Activated CD4-positive, alpha-beta memory T cell treated with anti-CD3 and anti-CD28 coated beads, Interleukin-2, amount 10 ng/mL, durations not matched to agents 7 days and 5 days (primary cell): Measurements from ENCODE around the gene DAB1. TPM values are rescaled to one million over a fixed set of nuclear protein-coding genes. Genes with fewer than 3 reads are reported as not detected.
"Not testable (repeated sequence)": the region's sequence is repeated elsewhere in the genome, so short reads cannot be mapped to it uniquely, and the experiment has no call there.

ENCODE experiments used
- CTCF ChIA-PET: fragments of 350-600 bp; sonication (Branson Sonifier 250); formaldehyde crosslinking; loops from one replicate; lab custom pipeline; 2021; ENCODE audit warnings: antibody characterized with exemption, inconsistent platforms; lab: Charles Lee
- POLR2A ChIA-PET: fragments of 350-600 bp; sonication (Branson Sonifier 250); formaldehyde crosslinking; loops from one replicate; lab custom pipeline; 2021; ENCODE audit warnings: antibody characterized with exemption; lab: Charles Lee
- DNase-seq: peaks from one replicate; pipeline ENCODE4 v3.0.0-alpha.2; 2020
- H3K27ac Mint-ChIP-seq: one replicate; pipeline ENCODE4 v1.8.0; 2021; ENCODE audit warnings: mild to moderate bottlenecking, mixed read lengths
- H3K27me3 Mint-ChIP-seq: one replicate; pipeline ENCODE4 v1.8.0; 2021; ENCODE audit warnings: mixed read lengths
- H3K36me3 Mint-ChIP-seq: one replicate; pipeline ENCODE4 v1.8.0; 2021; ENCODE audit warnings: low read depth, mixed read lengths
- H3K4me1 Mint-ChIP-seq: one replicate; pipeline ENCODE4 v1.8.0; 2021; ENCODE audit warnings: mixed read lengths
- H3K4me3 Mint-ChIP-seq: one replicate; pipeline ENCODE4 v1.8.0; 2021; ENCODE audit warnings: mild to moderate bottlenecking, mixed read lengths
- H3K9me3 Mint-ChIP-seq: one replicate; pipeline ENCODE4 v1.8.0; 2021; ENCODE audit warnings: mixed read lengths
- total RNA-seq, 2 experiments: library from RNA; stranded (reverse); gene quantifications; one replicate each; pipeline ENCODE4 v1.2.3, GENCODE V29; 2021

Gene DAB1
- total RNA-seq, 2 experiments from 2014 or later: 3.9 to 4.0 TPM

DNA sequence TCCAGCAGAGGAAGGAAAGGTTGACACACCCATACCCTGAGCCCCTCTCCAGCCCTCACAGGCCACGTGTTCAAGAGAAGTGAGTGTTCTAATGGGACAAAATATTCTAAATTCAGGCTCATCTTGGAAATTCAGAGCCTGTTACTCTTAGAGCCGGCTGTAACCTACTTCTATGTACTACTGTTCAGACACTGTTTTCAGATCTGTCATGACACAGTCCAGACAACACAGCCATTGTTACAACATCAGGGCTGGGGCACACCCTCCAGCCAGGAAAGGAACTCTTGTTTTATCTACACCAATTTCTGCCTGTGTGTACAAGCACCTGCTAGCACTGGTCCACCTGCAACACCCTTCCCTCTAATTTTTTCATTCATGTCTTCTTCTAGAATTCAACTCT is 312.7 kb downstream of the DAB1 start:
- Mint-ChIP-seq H3K27ac (no peak overlapping the region), H3K4me3 (no peak overlapping the region), H3K9me3 (no peaks in the 10 kb centered on the region), H3K27me3 (no peaks in the 10 kb centered on the region), H3K4me1 (no peaks in the 10 kb centered on the region), H3K36me3 (no peaks in the 10 kb centered on the region)
- ChIA-PET CTCF (no interaction called here), POLR2A (no interaction called here)
- no peak for DNase-seq

DNA sequence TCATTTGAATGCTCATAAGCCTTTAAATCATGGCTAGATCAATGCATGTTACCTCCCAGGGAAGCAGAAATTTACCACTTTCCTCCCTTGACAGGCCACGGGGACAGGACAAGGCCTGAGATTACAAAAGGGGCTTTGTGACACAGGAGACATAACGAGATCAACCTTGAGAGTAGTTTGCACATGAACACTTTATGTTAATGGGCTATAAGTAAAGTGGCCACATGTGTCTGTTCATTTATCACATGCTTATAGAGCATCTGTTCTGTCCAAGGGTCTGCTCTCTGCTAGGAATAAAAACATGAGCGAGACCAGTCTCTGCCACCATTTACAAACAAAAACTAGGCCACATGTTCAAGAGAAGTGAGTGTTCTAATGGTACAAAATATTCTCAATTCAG is 314.0 kb downstream of the DAB1 start:
- Mint-ChIP-seq H3K9me3 (no peaks in the 10 kb centered on the region), H3K4me3 (no peak overlapping the region), H3K4me1 (no peaks in the 10 kb centered on the region), H3K27me3 (no peaks in the 10 kb centered on the region), H3K36me3 (no peaks in the 10 kb centered on the region), H3K27ac (no peak overlapping the region)
- CTCF ChIA-PET: no interaction called here
- POLR2A ChIA-PET: no interaction called here
- no peak for DNase-seq

DNA sequence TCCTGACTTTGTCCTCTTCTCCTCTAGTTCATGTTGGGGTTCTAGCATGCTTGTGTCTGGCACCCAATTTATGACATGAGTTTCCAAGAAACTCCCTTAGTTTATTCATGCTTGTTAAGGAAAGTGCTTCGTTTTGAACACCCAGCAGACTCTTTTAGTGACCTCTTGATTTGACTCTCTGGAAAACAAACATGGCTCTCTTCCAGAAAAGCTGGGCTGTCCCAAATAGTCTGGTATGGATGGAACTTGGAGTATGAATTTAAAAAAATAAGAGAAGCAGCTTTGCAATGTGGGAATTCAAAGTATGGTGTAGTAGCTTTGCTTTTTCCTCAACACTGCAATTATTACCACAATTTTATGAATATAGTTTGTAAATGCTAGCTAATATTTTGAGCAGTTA is 314.6 kb downstream of the DAB1 start:
- DNase-seq: no peak
- Mint-ChIP-seq H3K27me3 (no peaks in the 10 kb centered on the region), H3K9me3 (no peaks in the 10 kb centered on the region), H3K27ac (no peak overlapping the region), H3K4me3 (no peak overlapping the region), H3K36me3 (no peaks in the 10 kb centered on the region), H3K4me1 (no peaks in the 10 kb centered on the region)
- ChIA-PET CTCF (no interaction called here), POLR2A (no interaction called here)

DNA sequence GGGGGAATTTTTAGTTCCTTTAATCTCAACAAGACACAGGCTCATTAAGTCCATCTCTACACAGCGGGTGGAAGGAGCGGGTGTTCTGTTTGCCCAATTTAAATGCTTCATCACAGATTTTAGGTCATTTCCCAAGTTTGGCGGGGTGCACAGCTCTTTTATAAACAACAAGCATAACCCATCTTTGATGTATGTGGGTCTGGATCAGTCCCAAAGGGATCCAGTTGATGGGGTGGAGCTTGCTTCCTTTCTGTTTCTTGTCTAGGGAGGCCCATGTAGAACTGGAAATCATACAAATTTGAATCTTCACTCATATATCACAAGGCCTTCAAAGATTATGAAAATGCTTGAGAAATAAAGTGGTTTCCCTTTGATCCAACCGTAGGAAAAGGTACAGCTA is 317.6 kb downstream of the DAB1 start:
- ChIA-PET POLR2A (no interaction called here), CTCF (no interaction called here)
- Mint-ChIP-seq H3K36me3 (no peaks in the 10 kb centered on the region), H3K27ac (no peak overlapping the region), H3K27me3 (no peaks in the 10 kb centered on the region), H3K9me3 (no peaks in the 10 kb centered on the region), H3K4me3 (no peak overlapping the region), H3K4me1 (no peaks in the 10 kb centered on the region)
- DNase-seq: no peak

DNA sequence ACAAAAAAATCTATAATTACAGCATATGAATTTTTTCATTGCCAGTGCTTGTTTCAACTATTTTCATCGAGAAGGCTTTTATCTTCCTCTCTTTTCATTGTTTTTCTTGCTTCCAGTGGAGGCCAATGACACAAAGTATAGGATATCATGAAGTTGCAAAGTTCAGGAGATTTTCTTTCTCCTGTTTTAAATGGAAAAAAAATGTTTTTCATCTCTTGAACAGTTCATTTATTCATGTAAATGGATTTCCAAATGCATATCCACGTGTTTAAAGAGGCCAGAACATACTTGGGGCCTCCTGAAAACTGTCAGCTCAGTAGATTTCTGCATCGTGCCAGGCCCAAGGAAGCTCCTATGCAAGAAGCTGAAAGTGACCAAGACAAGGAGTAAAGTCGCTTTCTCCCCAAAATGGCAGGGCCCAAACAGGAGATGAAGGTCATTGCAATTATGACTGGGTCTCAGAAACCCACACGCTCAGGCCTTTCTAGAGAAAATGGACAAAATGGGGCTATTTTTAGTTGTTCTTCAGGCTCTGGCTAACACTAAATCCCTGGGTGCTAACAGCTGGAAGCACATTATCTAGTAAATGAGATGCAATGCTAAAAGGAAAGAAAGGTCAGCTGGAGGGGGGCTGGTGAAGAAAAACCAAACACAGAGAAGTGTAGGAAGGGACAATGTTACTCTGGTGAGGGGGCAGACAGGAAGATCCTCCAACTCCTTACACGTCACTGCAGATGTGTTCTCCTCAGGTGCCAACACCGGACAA is 321.1 kb downstream of the DAB1 start:
- POLR2A ChIA-PET: no interaction called here
- Mint-ChIP-seq H3K27ac (no peak overlapping the region), H3K4me1 (no peaks in the 10 kb centered on the region), H3K9me3 (no peaks in the 10 kb centered on the region), H3K36me3 (no peaks in the 10 kb centered on the region), H3K27me3 (no peaks in the 10 kb centered on the region), H3K4me3 (no peak overlapping the region)
- DNase-seq: no peak
- CTCF ChIA-PET: no interaction called here

DNA sequence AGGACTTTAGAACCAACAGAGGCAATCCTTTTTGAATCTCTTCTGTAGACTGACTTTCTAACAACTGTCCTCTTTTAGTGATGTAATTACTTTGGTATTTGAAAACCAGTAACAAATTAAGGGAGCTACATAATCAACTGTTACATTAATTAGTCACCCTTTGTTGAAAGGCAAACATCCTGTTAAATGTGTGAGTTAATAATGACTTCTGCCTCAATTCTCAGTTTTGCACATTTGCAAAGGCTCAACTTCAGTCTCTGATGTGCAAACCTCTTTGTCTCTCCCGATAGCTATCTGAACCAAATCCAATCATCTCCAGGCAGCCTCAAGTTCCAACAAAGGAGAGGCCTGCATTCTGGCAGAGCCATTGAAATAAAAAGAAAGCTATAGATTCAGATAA is 322.7 kb downstream of the DAB1 start:
- H3K36me3 Mint-ChIP-seq: no peaks in the 10 kb centered on the region
- no peaks in the 10 kb centered on the region for H3K4me1 Mint-ChIP-seq
- no peaks in the 10 kb centered on the region for H3K9me3 Mint-ChIP-seq
- no peaks in the 10 kb centered on the region for H3K27me3 Mint-ChIP-seq
- POLR2A ChIA-PET: no interaction called here
- H3K4me3 Mint-ChIP-seq: no peak overlapping the region
- no peak overlapping the region for H3K27ac Mint-ChIP-seq
- no peak for DNase-seq
- CTCF ChIA-PET: no interaction called here

DNA sequence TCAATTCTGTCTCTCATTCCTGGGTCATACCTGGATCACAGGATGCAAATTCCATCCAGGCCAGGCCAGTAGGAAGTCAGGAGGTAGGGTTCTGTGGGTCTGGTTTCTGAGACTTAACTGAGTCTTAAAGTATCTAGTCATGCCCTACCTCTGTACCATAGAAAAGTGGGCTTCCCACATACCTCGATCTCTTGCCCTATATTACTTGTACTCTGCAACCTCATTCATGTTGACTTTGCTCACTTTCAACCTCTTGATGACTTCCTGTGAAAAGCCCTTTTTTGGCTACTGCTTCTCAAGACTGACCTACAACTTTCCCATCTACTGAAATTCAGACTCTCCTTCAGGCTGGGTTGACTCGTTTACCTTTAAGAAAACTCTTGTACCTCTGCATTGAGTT is 329.1 kb downstream of the DAB1 start:
- CTCF ChIA-PET: no interaction called here
- DNase-seq: no peak
- Mint-ChIP-seq H3K36me3 (no peaks in the 10 kb centered on the region), H3K27ac (no peak overlapping the region), H3K9me3 (no peaks in the 10 kb centered on the region), H3K4me3 (no peak overlapping the region), H3K27me3 (no peaks in the 10 kb centered on the region), H3K4me1 (no peaks in the 10 kb centered on the region)
- POLR2A ChIA-PET: no interaction called here

DNA sequence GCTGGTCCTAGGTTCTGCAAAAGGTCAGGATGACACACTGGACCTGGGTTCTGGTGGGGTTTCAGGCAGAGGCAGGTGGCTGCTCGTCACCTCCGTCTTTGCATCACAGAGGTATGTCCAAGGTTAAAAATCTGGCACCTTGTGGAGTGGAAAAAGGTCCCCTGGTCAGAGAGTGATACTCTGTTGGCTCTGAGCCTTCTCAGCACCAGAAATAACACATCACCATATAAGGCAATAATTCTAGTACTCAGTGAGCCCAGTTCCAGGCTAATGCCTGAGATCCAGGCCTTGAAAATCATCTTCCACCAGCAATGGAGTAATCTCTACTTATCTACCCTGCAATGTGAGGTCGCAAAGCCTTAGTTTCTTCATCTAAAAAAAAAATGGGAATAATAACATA is 330.7 kb downstream of the DAB1 start:
- no peaks in the 10 kb centered on the region for H3K27me3 Mint-ChIP-seq
- H3K36me3 Mint-ChIP-seq: no peaks in the 10 kb centered on the region
- H3K27ac Mint-ChIP-seq: no peak overlapping the region
- H3K9me3 Mint-ChIP-seq: no peaks in the 10 kb centered on the region
- ChIA-PET POLR2A (no interaction called here), CTCF (no interaction called here)
- H3K4me3 Mint-ChIP-seq: no peak overlapping the region
- H3K4me1 Mint-ChIP-seq: no peaks in the 10 kb centered on the region
- no peak for DNase-seq

DNA sequence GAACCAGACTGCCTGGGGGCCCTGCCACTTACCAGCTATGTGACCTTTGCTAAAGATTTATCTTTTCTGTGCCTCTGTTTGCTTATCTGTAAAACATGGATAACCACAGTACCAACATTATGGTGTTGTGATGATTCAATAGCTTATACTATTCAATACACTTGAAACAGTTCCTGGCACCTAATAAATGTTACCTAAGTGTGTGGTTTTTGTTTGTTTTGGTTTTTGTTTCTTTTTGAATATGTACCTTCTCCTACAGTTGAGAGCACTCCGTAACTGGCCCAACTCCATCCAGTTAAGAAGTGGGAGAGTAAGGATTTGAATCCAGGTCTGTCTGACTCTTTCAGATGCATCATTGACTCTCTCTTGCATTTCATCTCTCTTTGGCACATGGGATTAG is 332.2 kb downstream of the DAB1 start:
- POLR2A ChIA-PET: no interaction called here

DNA sequence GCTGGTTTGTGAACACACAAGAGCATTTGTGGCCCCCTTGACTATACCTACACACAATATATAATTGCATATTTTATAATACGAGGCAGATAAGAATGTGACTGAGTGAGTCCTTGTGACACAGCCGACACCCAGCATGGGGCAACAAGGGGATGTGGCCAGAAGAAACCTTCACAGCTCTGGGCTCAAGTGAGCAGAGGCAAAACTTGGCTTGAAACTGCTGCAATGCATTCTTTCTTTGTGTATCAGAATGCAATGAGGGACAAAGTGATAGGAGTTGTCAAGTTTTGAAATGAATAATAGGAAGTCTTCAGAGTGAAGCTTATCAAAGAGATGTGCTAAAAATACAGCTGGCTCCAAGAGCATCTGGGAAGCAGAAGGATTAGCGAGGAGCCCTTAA is 334.0 kb downstream of the DAB1 start:
- POLR2A ChIA-PET: no interaction called here
- DNase-seq: no peak
- no peaks in the 10 kb centered on the region for H3K36me3 Mint-ChIP-seq
- no peaks in the 10 kb centered on the region for H3K27me3 Mint-ChIP-seq
- H3K9me3 Mint-ChIP-seq: no peaks in the 10 kb centered on the region
- H3K4me1 Mint-ChIP-seq: no peaks in the 10 kb centered on the region
- CTCF ChIA-PET: no interaction called here
- no peak overlapping the region for H3K4me3 Mint-ChIP-seq
- H3K27ac Mint-ChIP-seq: no peak overlapping the region

More for the DNA sequence above, 332.2 kb downstream of the DAB1 start:
- Mint-ChIP-seq H3K4me1 (no peaks in the 10 kb centered on the region), H3K27me3 (no peaks in the 10 kb centered on the region), H3K27ac (no peak overlapping the region), H3K4me3 (no peak overlapping the region), H3K9me3 (no peaks in the 10 kb centered on the region), H3K36me3 (no peaks in the 10 kb centered on the region)
- CTCF ChIA-PET: no interaction called here
- DNase-seq: no peak

DNA sequence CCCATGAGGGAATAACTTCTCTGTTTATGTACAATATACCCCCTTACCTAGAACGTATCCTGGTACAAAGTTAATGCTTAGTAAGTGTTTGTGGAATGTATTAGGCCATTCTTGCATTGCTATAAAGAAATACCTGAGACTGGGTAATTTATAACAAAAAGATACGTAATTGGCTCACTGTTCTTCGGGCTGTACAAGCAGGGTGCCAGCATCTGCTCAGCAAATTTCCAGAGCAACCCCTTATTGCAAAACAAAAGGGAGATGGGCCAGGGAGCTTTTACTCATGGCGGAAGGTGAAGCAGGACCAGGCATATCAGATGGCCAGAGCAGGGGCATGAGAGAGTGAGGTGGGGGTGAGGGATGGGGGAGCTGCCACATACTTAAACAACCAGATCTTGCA is 334.6 kb downstream of the DAB1 start:
- no peaks in the 10 kb centered on the region for H3K4me1 Mint-ChIP-seq
- H3K27ac Mint-ChIP-seq: no peak overlapping the region
- no peak overlapping the region for H3K4me3 Mint-ChIP-seq
- H3K27me3 Mint-ChIP-seq: no peaks in the 10 kb centered on the region
- H3K9me3 Mint-ChIP-seq: no peaks in the 10 kb centered on the region
- DNase-seq: no peak
- H3K36me3 Mint-ChIP-seq: no peaks in the 10 kb centered on the region
- CTCF ChIA-PET: no interaction called here
- POLR2A ChIA-PET: no interaction called here

DNA sequence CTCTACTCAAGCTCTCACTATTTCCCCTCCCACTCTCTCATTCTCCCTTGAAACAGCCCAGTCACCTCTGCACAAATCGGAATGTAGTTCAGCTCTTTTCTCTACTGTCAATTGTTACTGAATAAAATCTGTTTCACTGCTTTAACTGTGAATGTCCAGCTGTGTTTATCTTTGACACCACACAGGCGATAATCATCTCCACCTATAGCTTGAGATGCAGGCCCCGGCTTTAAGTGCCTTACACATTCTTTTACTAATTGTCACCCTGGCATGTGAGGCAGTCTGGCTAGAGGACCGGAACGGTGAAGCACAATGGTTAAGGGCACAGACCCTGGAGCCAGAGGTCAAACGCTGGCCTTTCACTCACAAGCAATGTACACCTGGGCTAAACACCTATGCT is 335.2 kb downstream of the DAB1 start:
- Mint-ChIP-seq H3K4me1 (no peaks in the 10 kb centered on the region), H3K27ac (no peak overlapping the region), H3K36me3 (no peaks in the 10 kb centered on the region), H3K4me3 (no peak overlapping the region), H3K9me3 (no peaks in the 10 kb centered on the region), H3K27me3 (no peaks in the 10 kb centered on the region)
- ChIA-PET POLR2A (no interaction called here), CTCF (no interaction called here)
- DNase-seq: no peak

DNA sequence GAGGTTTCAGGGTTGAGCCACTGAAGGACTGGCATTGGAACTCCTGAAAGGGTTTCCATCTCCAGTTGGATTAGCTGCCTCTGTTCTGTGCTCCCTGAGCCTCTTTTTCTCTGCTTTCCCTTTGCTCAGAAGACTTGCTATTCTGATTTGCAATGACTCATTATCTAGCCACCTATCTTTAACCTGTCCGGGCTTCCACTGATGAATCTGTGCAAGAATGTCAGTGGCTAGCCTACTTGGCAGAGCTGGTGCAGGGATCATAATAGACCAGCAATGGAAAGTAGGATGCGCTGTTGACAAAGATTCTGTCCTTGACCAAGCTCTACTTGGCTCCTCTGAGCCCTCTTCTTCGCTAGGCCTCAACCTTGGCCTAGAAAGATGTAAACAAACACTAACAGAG is 336.2 kb downstream of the DAB1 start:
- H3K27ac Mint-ChIP-seq, H3K4me1 Mint-ChIP-seq, H3K9me3 Mint-ChIP-seq, DNase-seq, H3K27me3 Mint-ChIP-seq, POLR2A ChIA-PET, H3K36me3 Mint-ChIP-seq, CTCF ChIA-PET, H3K4me3 Mint-ChIP-seq: not testable (repeated sequence)

DNA sequence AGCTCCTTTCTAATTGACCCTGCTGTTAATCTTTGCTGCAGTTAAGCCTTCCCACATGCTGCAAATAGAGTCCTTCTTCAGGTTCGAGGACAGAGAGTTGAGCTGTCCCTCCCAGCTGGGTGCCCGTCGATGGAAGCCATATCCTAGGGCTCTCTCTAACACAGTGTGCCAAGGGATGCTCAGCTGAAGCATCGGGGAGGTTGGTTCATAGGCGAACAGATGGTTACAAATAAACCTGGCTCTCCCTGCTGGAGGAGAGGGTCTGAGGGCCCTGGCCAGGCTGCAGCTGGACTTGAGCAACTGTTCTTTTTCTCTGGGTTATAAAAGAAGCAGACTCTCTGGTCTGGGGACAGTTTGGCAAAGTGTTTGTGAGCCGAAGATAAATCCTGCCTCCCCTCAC is 337.7 kb downstream of the DAB1 start:
- Mint-ChIP-seq H3K27ac (no peak overlapping the region), H3K36me3 (no peaks in the 10 kb centered on the region), H3K9me3 (no peaks in the 10 kb centered on the region), H3K27me3 (no peaks in the 10 kb centered on the region), H3K4me1 (no peaks in the 10 kb centered on the region), H3K4me3 (no peak overlapping the region)
- DNase-seq: no peak
- ChIA-PET POLR2A (no interaction called here), CTCF (no interaction called here)
